Islet precursor cell (in vitro differentiated cells): ENCODE results near the gene KIF23.
A peak's percentile ranks its signal among the peaks of the same experiment; 100 is the strongest.

Source experiments
- DNase-seq: peaks from one replicate; pipeline ENCODE4 v3.0.0-alpha.2; 2018

KIF23 gene

GRCh38 chr15:69468241-69469121 is 54.3 kb downstream of the KIF23 start:
- DNase-seq: peak; percentile 97

DNA sequence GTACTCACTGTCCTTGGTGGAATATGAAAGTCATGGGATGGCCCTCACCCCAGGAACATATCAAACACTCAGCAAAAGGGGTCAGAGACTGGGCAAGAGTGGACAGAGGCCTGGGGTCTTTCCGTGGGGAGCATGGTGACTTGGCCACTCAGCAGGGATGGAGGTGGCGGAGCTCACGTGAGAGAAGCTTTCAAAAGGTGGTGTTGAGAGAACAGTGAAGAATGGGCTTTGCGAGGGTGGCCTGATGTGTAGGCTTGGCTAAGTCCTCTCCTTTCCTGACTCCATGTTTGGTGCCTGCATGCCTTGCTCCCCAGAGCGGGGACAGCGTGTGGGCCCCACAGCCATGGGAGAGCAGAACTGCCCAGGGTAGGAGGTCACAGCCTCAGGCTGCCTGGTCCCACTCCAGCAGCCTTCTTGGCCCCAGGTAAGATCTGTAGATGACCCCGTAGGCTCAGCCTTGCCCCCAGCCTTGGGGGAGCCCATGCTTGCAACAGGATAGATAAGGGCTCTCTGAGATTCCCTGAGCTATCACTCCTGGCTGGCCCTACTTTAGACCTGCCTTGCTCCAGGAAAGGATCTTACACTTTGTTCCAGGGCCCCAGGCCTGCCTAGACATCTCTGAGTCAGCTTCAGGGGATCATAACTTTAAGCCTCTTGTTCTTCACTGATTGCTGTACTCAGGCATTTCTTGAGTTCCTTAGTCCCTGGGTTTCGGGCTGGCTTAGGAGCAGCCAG is 55.5 kb downstream of the KIF23 start:
- DNase-seq: peak; percentile 88

- DNase-seq: peak; percentile 14
Observed at GRCh38 chr15:69472046-69472445, 57.9 kb downstream of the KIF23 start.

- DNase-seq: peak; percentile 18
Observed at GRCh38 chr15:69472562-69472961, 58.4 kb downstream of the KIF23 start.

DNA sequence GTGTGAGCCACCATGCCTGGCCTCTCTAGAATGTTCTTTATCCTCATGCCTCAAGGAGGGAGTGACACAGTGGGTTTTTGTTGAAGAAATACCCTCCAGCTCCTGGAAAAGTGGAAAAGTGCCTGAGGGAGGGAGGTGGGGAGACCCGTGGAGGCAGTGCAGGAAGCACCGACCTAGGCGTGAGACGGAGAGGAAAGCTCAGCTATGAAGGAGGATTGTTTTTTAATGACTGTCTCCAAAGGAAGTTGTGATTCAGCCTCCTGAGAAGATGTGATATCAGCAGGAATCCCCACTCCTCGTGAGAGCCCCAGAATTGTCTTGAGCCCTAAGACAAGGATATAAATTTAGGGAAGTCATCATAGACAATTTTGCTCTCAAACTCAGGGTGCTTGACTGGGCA is 60.1 kb downstream of the KIF23 start:
- DNase-seq: peak; percentile 53

GRCh38 chr15:69474846-69475455 is 60.8 kb downstream of the KIF23 start:
- DNase-seq: peak; percentile 69

DNA sequence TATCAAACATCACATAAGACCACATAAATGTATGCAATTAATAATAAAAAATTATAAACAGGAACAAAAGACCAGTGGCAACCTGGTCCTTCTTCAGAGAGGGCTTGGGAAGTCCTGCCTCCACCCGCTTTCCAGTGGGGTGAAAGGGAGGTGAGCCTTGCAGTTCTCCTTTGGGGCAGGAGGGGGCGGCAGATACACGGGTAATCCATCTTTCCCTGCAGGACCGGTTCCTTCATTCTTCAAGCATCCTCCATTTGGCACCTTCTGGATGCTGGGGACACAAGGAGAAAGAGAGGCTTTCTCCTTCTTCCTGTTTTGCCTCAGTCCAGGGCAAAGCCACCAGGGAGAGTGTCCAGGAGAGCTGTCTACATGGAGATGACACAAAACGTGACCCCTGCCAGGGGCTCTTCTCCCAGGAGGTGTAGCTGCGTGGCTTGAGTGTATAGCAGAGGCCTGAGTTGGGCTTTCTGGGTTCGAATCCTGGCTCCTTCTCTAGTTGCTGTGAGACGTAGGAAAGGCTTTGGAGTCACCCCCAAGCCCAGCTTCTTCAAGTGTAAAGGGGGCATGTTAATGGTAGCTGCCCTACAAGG is 61.7 kb downstream of the KIF23 start:
- DNase-seq: peak; percentile 88

- peak; percentile 21 for DNase-seq
Observed at GRCh38 chr15:69476704-69477473, 62.7 kb downstream of the KIF23 start.

DNA sequence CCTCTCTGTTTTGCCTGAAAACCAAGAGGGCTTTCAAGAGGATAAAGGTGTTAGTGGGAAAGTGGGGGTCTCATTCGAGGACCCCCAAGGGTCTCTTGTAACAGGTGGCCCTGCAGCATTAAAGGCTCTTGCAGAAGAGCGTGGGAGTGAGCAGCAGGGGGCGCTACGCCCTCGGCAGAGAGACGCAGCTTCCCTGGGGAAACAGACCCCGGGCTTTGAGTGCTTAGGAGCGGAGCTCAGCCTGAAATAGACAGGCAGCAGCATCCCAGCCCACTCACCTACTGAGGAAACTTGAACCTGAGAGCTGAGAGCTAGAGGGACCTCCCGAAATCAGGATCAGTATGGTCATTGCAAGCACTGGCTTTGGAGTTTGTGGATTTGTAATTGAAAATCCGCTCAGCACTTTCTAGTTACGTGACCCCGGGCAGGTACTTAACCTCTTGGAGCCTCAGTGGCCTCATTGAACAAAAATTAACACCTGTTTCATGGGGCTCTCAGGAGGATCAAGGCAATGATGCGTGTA is 64.2 kb downstream of the KIF23 start:
- DNase-seq: peak; percentile 81

- DNase-seq: no peak
Observed at GRCh38 chr15:69479081-69479480, 64.9 kb downstream of the KIF23 start.

GRCh38 chr15:69479971-69480370 is 65.8 kb downstream of the KIF23 start:
- DNase-seq: no peak

DNA sequence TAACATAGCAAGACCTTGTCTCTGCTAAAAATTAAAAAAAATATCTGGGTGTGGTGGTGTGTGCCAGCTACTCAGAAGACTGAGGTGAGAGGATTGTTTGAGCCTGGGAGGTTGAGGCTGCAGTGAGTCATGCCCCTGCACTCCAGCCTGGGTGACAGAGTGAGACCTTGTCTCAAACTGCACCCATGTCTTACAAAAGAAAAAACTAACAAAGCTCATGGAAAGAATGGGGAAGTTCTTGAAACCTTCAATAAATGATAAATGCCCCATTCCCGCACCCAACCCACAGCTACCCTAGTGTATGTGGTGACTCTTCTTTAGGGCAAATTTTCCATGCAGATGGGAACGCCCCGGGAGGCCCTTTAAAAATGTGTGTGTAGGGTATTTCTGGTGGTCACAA is 66.8 kb downstream of the KIF23 start:
- DNase-seq: peak; percentile 40

DNA sequence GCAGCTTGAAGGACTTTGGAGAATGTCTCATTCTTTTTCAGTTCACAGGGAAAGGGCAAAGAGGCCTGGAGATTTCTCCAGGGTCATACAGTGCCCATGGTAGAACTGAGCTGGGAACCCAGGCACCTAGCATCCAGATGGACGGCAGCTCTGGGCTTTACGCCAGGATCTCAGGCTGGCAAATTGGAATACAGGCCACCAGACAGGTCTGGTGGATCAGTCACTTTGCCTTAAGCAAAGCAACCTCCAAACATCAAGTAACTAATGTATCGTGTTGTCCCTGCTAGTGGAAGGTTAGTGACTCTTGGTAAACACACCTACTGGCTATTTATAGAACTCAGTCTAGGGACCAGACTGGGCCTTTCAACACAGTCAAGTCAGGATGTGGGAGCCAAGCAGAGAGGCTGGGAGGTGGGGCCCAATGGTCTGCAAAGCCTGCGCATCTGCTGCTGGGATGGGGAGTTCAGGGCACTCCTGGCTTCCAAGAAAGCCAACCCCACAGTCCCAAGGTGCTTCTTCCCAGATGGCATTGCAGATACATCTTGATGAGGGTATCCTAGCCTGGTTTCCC is 68.6 kb downstream of the KIF23 start:
- peak; percentile 45 for DNase-seq

DNA sequence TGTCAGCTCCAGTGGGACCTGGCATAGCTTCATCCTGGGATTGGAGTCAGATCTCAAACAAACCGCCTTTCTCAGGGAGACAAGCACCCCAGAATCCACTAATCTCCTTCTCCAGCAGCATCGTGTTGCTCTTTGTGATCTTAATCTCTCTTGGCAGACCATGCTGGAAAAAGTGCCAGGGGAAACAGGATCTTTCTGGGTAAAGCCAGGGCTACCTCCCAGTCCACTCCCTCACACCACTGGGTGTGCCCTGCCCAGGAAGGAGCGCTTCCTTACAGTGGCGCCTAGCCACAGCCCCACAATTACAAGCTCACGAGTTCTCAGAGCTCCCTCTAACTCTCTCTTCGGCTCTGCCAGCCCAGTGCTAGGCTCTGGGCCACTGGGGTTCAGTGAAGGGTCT is 70.7 kb downstream of the KIF23 start:
- peak; percentile 29 for DNase-seq

DNA sequence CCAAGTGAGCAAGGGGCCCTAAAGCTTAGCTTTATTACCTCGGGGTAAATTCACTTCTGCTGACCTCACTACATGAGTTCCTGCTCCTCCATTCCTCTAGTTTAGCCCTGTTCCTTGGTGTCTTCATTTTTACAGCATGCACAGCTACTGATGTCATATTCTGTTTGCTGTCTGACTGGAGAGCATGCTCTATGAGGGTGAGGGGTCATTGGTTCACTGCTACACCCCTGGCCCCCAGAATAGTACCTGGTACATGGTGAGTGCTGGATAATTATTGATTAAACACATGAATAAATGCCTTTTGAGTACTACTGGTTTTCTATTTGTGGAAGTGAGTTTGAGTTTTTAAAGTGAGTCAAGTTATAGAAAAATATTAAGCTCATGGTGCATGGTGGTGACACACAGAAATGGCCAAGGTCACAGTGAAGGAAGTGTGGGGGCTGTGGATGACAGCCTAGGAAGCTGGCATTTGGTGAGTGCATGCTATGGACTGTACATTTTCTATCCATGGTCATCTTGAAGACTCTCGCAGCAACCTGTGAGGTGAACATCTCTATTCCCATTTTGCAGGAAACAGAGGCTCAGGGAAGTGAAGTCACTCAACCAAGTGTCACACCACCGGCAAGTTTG is 72.4 kb downstream of the KIF23 start:
- peak; percentile 15 for DNase-seq

DNA sequence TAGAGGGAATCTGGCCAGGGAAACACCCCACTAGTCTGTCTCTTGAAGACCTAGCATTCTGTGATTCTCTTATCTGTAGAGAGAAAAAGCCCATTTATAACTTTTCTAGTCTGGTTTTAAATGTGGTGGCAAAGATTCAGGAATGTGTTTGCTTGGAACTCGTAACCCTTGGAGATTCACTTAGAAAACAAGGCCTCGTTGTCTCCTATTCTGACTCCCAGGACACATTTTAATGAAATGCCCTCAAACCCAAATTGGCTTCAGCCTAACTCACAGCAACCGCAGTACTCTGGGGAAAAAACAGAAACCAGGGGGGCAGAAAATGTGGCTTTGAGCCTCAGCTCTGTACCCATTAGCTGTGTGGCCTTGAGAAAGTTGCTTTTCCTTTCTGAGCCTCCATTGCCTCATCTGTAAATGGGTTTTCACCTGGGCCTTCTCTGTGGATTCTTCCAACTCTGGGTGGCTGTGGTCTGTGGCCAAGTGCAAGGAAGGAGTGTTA is 75.0 kb downstream of the KIF23 start:
- DNase-seq: peak; percentile 48

- peak; percentile 49 for DNase-seq
Observed at GRCh38 chr15:69490356-69491037, 76.3 kb downstream of the KIF23 start.

DNA sequence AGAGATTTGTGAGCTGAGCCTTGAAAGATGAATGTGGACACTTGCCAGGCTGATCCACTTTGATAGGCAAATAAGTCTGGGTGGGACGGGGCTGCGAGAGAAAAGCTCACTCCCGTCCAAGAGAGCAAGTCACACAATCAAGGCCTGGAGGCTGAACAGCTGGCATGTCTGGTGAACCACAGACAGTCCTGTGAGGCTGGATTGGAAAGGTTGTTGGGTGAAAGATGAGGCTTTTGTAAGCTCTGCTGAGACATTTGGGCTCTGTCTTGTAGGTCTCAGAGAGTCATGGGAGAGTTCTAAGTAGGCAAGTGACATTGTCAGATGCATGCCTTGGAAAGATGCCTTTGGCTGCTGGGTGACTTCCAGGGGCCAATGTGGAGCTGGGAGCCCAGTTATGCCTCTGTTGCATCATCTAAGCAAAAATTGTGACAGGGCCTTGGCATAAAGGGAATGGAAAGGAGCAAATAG is 76.9 kb downstream of the KIF23 start:
- DNase-seq: no peak

- DNase-seq: peak; percentile 61
Observed at GRCh38 chr15:69493406-69493805, 79.3 kb downstream of the KIF23 start.

- peak; percentile 0 for DNase-seq
Observed at GRCh38 chr15:69496001-69496400, 81.9 kb downstream of the KIF23 start.
